Suprapubic skin (tissue), 4 donors: ENCODE measurements around the gene NEBL. TPM values are rescaled to one million over a fixed set of nuclear protein-coding genes. Genes with fewer than 3 reads are reported as not detected.

Experiments used
- DNase-seq, 2 donors: peaks; one replicate each; pipeline ENCODE4 v3.0.0-alpha.2; 2019; ENCODE audit warnings: low spot score in 2 of 2
- H3K27ac ChIP-seq: fragments of 200-600 bp; sonication (generic); one replicate; pipeline ENCODE4 v1.5.1; 2019
- H3K27me3 ChIP-seq: fragments of 200-600 bp; sonication (generic); one replicate; pipeline ENCODE4 v1.5.1; 2019
- H3K36me3 ChIP-seq: fragments of 200-600 bp; sonication (generic); one replicate; pipeline ENCODE4 v1.5.1; 2019
- H3K4me1 ChIP-seq: fragments of 200-600 bp; sonication (generic); one replicate; pipeline ENCODE4 v1.5.1; 2019
- H3K4me3 ChIP-seq: fragments of 200-600 bp; sonication (generic); one replicate; pipeline ENCODE4 v1.5.1; 2019; ENCODE audit warnings: mild to moderate bottlenecking
- H3K9me3 ChIP-seq: fragments of 200-600 bp; sonication (generic); one replicate; pipeline ENCODE4 v1.5.1; 2019
- EP300 ChIP-seq: sonication (generic); formaldehyde crosslinking; IDR thresholded peaks from one replicate; pipeline ENCODE4 v1.6.1; 2017; ENCODE audit warnings: antibody characterized with exemption
- POLR2A ChIP-seq, 2 donors: fragments of 450-650 bp; IDR thresholded peaks; one replicate each; pipeline ENCODE4 v1.6.1; 2017; ENCODE audit warnings: antibody characterized with exemption in 2 of 2, mild to moderate bottlenecking in 2 of 2, moderate library complexity in 2 of 2
- POLR2AphosphoS5 ChIP-seq, 3 donors: sonication (generic); formaldehyde crosslinking; IDR thresholded peaks; one replicate each; pipeline ENCODE4 v1.6.1; 2017; ENCODE audit warnings: antibody characterized with exemption in 3 of 3
- WGBS: methylation state at CpG from one replicate; pipeline ENCODE4 v1.1.5; 2018; 5-methylcytosine and 5-hydroxymethylcytosine counted together
- total RNA-seq, 4 donors: library from RNA; depleted of rRNA; stranded (reverse); fragments of >200 nt; gene quantifications; one replicate each; pipeline ENCODE4 v1.1.0, GENCODE V29; 2016
- TF ChIP-seq, protein P1 (sequence below), 2 donors: fragments of 200-600 bp in 1 of 2; fragments of 450-650 bp in 1 of 2; sonication (generic) in 1 of 2; IDR thresholded peaks; one replicate each; pipeline ENCODE4 v1.5.1; 2016 to 2019; ENCODE audit warnings: antibody characterized with exemption in 2 of 2, mild to moderate bottlenecking in 1 of 2, moderate library complexity in 1 of 2

NEBL gene
- total RNA-seq, 4 donors from 2014 or later = 49.9 to 86.4 (median 70.5) TPM

DNA sequence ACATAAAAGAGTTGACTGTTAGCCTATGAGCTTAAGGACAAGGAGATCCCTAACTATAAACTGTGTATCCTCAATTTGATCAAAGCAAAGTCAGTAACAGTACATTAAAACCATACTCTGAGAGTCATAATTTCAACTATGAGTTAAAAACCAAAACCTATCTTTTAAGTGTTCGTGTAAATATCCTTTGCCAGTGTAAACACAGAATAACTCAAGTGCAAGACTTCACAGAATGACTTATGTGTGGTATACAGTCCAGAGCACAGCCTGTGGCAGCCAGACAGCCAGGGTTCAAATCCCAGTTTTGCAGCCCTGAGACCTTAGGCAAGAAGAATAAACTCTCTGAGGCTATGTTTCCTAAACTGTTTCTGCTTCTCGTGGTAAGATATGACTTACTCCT is 30.3 kb upstream of the NEBL start:
- no peak overlapping the region for H3K4me3 ChIP-seq
- no peak for DNase-seq
- 90% methylated on average over 2 of the region's 2 CpGs for WGBS
- H3K27ac ChIP-seq = no peak overlapping the region
- no peaks in the 10 kb centered on the region for H3K36me3 ChIP-seq
- H3K9me3 ChIP-seq = no peaks in the 10 kb centered on the region
- H3K27me3 ChIP-seq = no peaks in the 10 kb centered on the region
- TF ChIP-seq EP300 (no peak), POLR2AphosphoS5 (IDR thresholded peaks at IDR 0.05) (no peak), POLR2A (IDR thresholded peaks at IDR 0.05) (no peak)
- TF ChIP-seq, protein P1, sequence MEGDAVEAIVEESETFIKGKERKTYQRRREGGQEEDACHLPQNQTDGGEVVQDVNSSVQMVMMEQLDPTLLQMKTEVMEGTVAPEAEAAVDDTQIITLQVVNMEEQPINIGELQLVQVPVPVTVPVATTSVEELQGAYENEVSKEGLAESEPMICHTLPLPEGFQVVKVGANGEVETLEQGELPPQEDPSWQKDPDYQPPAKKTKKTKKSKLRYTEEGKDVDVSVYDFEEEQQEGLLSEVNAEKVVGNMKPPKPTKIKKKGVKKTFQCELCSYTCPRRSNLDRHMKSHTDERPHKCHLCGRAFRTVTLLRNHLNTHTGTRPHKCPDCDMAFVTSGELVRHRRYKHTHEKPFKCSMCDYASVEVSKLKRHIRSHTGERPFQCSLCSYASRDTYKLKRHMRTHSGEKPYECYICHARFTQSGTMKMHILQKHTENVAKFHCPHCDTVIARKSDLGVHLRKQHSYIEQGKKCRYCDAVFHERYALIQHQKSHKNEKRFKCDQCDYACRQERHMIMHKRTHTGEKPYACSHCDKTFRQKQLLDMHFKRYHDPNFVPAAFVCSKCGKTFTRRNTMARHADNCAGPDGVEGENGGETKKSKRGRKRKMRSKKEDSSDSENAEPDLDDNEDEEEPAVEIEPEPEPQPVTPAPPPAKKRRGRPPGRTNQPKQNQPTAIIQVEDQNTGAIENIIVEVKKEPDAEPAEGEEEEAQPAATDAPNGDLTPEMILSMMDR (IDR thresholded peaks at IDR 0.05) = no peak
- no peaks in the 10 kb centered on the region for H3K4me1 ChIP-seq

DNA sequence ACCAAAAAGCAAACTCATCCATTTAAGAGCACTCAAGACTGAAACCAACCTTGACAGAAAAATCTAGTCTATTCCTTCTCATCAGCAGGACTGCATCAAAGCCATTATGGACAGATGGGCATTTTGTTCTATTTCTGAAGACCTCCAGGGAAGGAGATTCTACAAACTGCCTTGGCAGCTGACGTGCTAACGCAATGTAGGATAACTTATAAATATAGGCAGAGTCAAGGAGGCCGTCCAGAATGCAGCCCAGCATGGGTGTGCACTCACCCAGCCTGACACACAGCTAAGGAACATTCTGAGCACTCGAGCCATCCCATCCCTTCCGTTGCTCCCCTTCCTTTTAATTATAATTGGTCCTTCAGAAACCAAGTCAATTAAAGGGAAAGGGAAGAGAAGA is 25.3 kb upstream of the NEBL start:
- DNase-seq = no peak
- Histone ChIP-seq H3K4me3 (no peak overlapping the region), H3K27me3 (no peaks in the 10 kb centered on the region), H3K27ac (no peak overlapping the region), H3K4me1 (no peaks in the 10 kb centered on the region), H3K36me3 (no peaks in the 10 kb centered on the region), H3K9me3 (no peaks in the 10 kb centered on the region)
- TF ChIP-seq, protein P1 (IDR thresholded peaks at IDR 0.05) = no peak
- TF ChIP-seq POLR2AphosphoS5 (IDR thresholded peaks at IDR 0.05) (no peak), EP300 (no peak), POLR2A (IDR thresholded peaks at IDR 0.05) (no peak)
- WGBS = 77% methylated on average over 5 of the region's 5 CpGs

DNA sequence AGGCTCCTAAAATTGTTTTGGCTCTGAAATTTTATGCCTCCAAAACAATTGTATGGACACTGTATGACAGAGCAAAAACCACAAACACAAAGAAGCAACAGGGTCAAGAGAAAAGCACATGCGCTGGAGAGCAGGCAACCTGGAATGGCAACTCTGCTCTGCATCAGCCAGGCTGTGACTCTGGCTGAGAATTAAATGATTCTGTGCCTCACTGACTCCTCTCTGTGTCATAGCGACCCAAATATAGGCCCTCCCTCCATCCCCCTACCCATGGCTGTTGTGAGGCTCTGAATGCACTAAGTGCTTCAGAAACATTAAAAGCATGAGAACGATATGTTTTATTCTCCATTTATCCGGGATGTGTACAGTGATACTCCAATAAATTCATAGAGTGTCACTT is 24.9 kb upstream of the NEBL start:
- no peaks in the 10 kb centered on the region for H3K27me3 ChIP-seq
- no peaks in the 10 kb centered on the region for H3K36me3 ChIP-seq
- TF ChIP-seq POLR2A (IDR thresholded peaks at IDR 0.05) = no peak
- no peak for TF ChIP-seq EP300
- TF ChIP-seq, protein P1 (IDR thresholded peaks at IDR 0.05) = no peak
- no peak for TF ChIP-seq POLR2AphosphoS5 (IDR thresholded peaks at IDR 0.05)
- H3K27ac ChIP-seq = no peak overlapping the region
- H3K9me3 ChIP-seq = no peaks in the 10 kb centered on the region
- no peaks in the 10 kb centered on the region for H3K4me1 ChIP-seq
- WGBS = 92% methylated on average over 4 of the region's 4 CpGs
- no peak overlapping the region for H3K4me3 ChIP-seq
- no peak for DNase-seq

DNA sequence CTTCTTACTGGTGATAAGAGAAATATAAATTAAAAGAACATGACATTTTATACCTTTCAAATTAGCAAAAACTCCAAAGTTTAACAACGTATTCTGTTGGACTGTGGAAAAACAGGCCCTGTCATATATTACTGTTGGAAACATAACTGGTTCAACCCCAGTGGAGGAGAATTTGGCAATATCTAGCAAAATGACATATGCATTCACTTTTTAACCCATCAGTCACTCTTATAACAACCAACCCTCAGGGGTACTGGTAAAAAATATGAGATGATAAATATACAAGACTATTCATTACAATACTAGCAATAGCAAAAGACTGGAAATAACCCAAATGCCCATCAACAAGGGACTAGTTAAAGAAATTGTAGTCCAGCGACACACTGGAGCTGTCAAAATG is 22.9 kb upstream of the NEBL start:
- no peaks in the 10 kb centered on the region for H3K27me3 ChIP-seq
- 75% methylated on average over 2 of the region's 2 CpGs for WGBS
- no peaks in the 10 kb centered on the region for H3K36me3 ChIP-seq
- no peak overlapping the region for H3K4me3 ChIP-seq
- TF ChIP-seq, protein P1 (IDR thresholded peaks at IDR 0.05) = no peak
- TF ChIP-seq POLR2A (IDR thresholded peaks at IDR 0.05) (no peak), EP300 (no peak), POLR2AphosphoS5 (IDR thresholded peaks at IDR 0.05) (no peak)
- no peak overlapping the region for H3K27ac ChIP-seq
- H3K4me1 ChIP-seq = no peaks in the 10 kb centered on the region
- no peak for DNase-seq
- H3K9me3 ChIP-seq = no peaks in the 10 kb centered on the region

DNA sequence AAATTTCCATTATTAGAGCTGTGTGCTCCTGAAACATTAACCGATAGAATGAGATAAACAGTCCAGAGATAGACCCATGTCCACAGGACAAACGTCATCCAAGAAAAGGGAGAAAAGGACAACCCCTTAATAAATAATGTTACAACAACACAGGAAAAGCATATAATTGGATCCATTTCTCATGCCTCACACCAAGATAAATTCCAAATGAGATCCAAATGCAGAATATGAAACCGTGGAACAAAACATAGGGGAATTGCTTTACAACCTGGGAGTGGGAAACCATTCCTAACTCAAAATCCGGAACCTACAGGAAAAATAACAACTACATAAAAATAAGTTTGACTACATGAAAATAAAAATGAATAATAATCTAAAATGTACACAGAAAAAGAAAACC is 22.4 kb upstream of the NEBL start:
- no peak overlapping the region for H3K27ac ChIP-seq
- no peaks in the 10 kb centered on the region for H3K36me3 ChIP-seq
- TF ChIP-seq POLR2A (IDR thresholded peaks at IDR 0.05) (no peak), EP300 (no peak), POLR2AphosphoS5 (IDR thresholded peaks at IDR 0.05) (no peak)
- TF ChIP-seq, protein P1 (IDR thresholded peaks at IDR 0.05) = no peak
- no peak overlapping the region for H3K4me3 ChIP-seq
- H3K27me3 ChIP-seq = no peaks in the 10 kb centered on the region
- H3K9me3 ChIP-seq = no peaks in the 10 kb centered on the region
- 71% methylated on average over 4 of the region's 4 CpGs for WGBS
- no peak for DNase-seq
- no peaks in the 10 kb centered on the region for H3K4me1 ChIP-seq
